HEK293 (cell line): ENCODE results near the gene API5.

Experiments used
- CTCF ChIA-PET: fragments of 350-600 bp; formaldehyde crosslinking; extraction: SDS; loops from one replicate; lab custom pipeline; 2021; ENCODE audit warnings: antibody characterized with exemption; lab: Yijun Ruan, JAX
- POLR2A ChIA-PET: fragments of 300-600 bp; formaldehyde crosslinking; extraction: SDS; loops from one replicate; lab custom pipeline; 2020; ENCODE audit warnings: antibody characterized with exemption, inconsistent platforms; lab: Yijun Ruan, JAX
- H3K27ac ChIP-seq: fragments of 200-500 bp; sonication (Bioruptor generic); 2 replicates; pipeline ENCODE4 v1.5.1; 2014; ENCODE audit warnings: low read depth, low read length, control low read depth, inconsistent platforms; ENCODE audit errors: extremely low read depth
- H3K36me3 ChIP-seq, 2 experiments: fragments of 200-500 bp in 1 of 2; sonication (Bioruptor generic) in 1 of 2; 1 replicate in 1 of 2; 2 replicates in 1 of 2; pipeline ENCODE4 v1.5.1; 2014 to 2017; ENCODE audit warnings: inconsistent platforms in 2 of 2, low read length in 2 of 2; ENCODE audit not compliant: control insufficient read depth in 2 of 2, insufficient read depth in 1 of 2
- H3K4me1 ChIP-seq: fragments of 200-500 bp; sonication (Bioruptor generic); 2 replicates; pipeline ENCODE4 v1.5.1; 2014; ENCODE audit warnings: mild to moderate bottlenecking, low read length, inconsistent platforms; ENCODE audit not compliant: control insufficient read depth, insufficient read depth
- H3K4me3 ChIP-seq: 2 replicates; pipeline ENCODE4 v1.5.1; 2011; ENCODE audit warnings: low read depth, mild to moderate bottlenecking, control low read depth, low read length, moderate library complexity
- H3K9me3 ChIP-seq: fragments of 200-500 bp; sonication (Bioruptor generic); 2 replicates; pipeline ENCODE4 v1.5.1; 2014; ENCODE audit warnings: low read depth, low read length, inconsistent platforms; ENCODE audit not compliant: control insufficient read depth, insufficient read depth
- GFI1B ChIP-seq: fragments of 450-650 bp; formaldehyde crosslinking; IDR thresholded peaks from 2 replicates; pipeline ENCODE4 v1.5.1; 2016; ENCODE audit warnings: missing biosample characterization, missing genetic modification characterization
- GLIS1 ChIP-seq: fragments of 450-650 bp; formaldehyde crosslinking; IDR thresholded peaks from 2 replicates; pipeline ENCODE4 v1.5.1; 2016; ENCODE audit warnings: missing biosample characterization, missing genetic modification characterization
- HOXA7 ChIP-seq: sonication (generic); formaldehyde crosslinking; IDR thresholded peaks from 2 replicates; pipeline ENCODE4 v1.8.1; 2022; ENCODE audit warnings: missing genetic modification reagents, borderline replicate concordance
- HOXC10 ChIP-seq: sonication (generic); formaldehyde crosslinking; IDR thresholded peaks from 2 replicates; pipeline ENCODE4 v1.8.1; 2023; ENCODE audit warnings: mild to moderate bottlenecking, missing genetic modification reagents
- HOXD13 ChIP-seq: sonication (generic); formaldehyde crosslinking; IDR thresholded peaks from 2 replicates; pipeline ENCODE4 v1.8.0; 2022; ENCODE audit warnings: missing genetic modification reagents, borderline replicate concordance
- KLF1 ChIP-seq: fragments of 450-650 bp; formaldehyde crosslinking; IDR thresholded peaks from 2 replicates; pipeline ENCODE4 v1.5.1; 2016; ENCODE audit warnings: missing biosample characterization, missing genetic modification characterization
- RBAK ChIP-seq: fragments of 450-650 bp; formaldehyde crosslinking; IDR thresholded peaks from 2 replicates; pipeline ENCODE4 v1.5.1; 2016; ENCODE audit warnings: missing biosample characterization, missing genetic modification characterization
- SALL2 ChIP-seq: fragments of 450-650 bp; formaldehyde crosslinking; IDR thresholded peaks from 2 replicates; pipeline ENCODE4 v1.5.0; 2017; ENCODE audit warnings: missing biosample characterization, mild to moderate bottlenecking, missing genetic modification characterization, borderline replicate concordance
- SP7 ChIP-seq: fragments of 450-650 bp; formaldehyde crosslinking; IDR thresholded peaks from 2 replicates; pipeline ENCODE4 v1.5.1; 2016; ENCODE audit warnings: missing biosample characterization, missing genetic modification characterization
- ZBTB20 ChIP-seq: fragments of 450-650 bp; formaldehyde crosslinking; IDR thresholded peaks from 2 replicates; pipeline ENCODE4 v1.5.1; 2016; ENCODE audit warnings: missing biosample characterization, missing genetic modification characterization
- ZBTB48 ChIP-seq: fragments of 450-650 bp; formaldehyde crosslinking; IDR thresholded peaks from 2 replicates; pipeline ENCODE4 v1.5.1; 2016; ENCODE audit warnings: missing biosample characterization, missing genetic modification characterization
- ZBTB7A ChIP-seq: fragments of 450-650 bp; formaldehyde crosslinking; IDR thresholded peaks from 2 replicates; pipeline ENCODE4 v1.5.1; 2016; ENCODE audit warnings: low read depth, missing biosample characterization, missing genetic modification characterization
- ZFP37 ChIP-seq: fragments of 450-650 bp; formaldehyde crosslinking; IDR thresholded peaks from 2 replicates; pipeline ENCODE4 v1.5.1; 2016; ENCODE audit warnings: missing biosample characterization, missing genetic modification characterization
- ZIC2 ChIP-seq: fragments of 450-650 bp; formaldehyde crosslinking; IDR thresholded peaks from 2 replicates; pipeline ENCODE4 v1.5.1; 2016; ENCODE audit warnings: missing biosample characterization, missing genetic modification characterization
- ZNF121 ChIP-seq: fragments of 450-650 bp; formaldehyde crosslinking; IDR thresholded peaks from 2 replicates; pipeline ENCODE4 v1.5.1; 2016; ENCODE audit warnings: missing biosample characterization, missing genetic modification characterization
- ZNF211 ChIP-seq: fragments of 450-650 bp; formaldehyde crosslinking; IDR thresholded peaks from 2 replicates; pipeline ENCODE4 v1.5.1; 2016; ENCODE audit warnings: low read depth, missing biosample characterization, missing genetic modification characterization
- ZNF23 ChIP-seq: fragments of 450-650 bp; formaldehyde crosslinking; IDR thresholded peaks from 2 replicates; pipeline ENCODE4 v1.5.1; 2016; ENCODE audit warnings: missing biosample characterization, missing genetic modification characterization, borderline replicate concordance
- ZNF350 ChIP-seq: fragments of 450-650 bp; formaldehyde crosslinking; IDR thresholded peaks from 2 replicates; pipeline ENCODE4 v1.5.0; 2017; ENCODE audit warnings: missing biosample characterization, mild to moderate bottlenecking, missing genetic modification characterization
- ZNF366 ChIP-seq: fragments of 450-650 bp; formaldehyde crosslinking; conservative IDR thresholded peaks from 2 replicates; pipeline ENCODE4 v1.5.1; 2016; ENCODE audit warnings: missing biosample characterization, missing genetic modification characterization
- ZNF423 ChIP-seq: fragments of 450-650 bp; formaldehyde crosslinking; IDR thresholded peaks from 2 replicates; pipeline ENCODE4 v1.5.1; 2016; ENCODE audit warnings: missing biosample characterization, missing genetic modification characterization
- ZNF473 ChIP-seq: fragments of 450-650 bp; formaldehyde crosslinking; IDR thresholded peaks from 2 replicates; pipeline ENCODE4 v1.5.1; 2017; ENCODE audit warnings: missing biosample characterization, missing genetic modification characterization
- ZNF501 ChIP-seq: fragments of 450-650 bp; formaldehyde crosslinking; IDR thresholded peaks from 2 replicates; pipeline ENCODE4 v1.5.1; 2016; ENCODE audit warnings: missing biosample characterization, missing genetic modification characterization
- ZNF596 ChIP-seq: fragments of 450-650 bp; IDR thresholded peaks from 2 replicates; pipeline ENCODE4 v1.5.0; 2018; ENCODE audit warnings: missing biosample characterization, mild to moderate bottlenecking, missing genetic modification characterization, moderate library complexity
- ZNF664 ChIP-seq: fragments of 450-650 bp; formaldehyde crosslinking; IDR thresholded peaks from 2 replicates; pipeline ENCODE4 v1.5.1; 2016; ENCODE audit warnings: missing biosample characterization, missing genetic modification characterization
- ZNF707 ChIP-seq: fragments of 450-650 bp; formaldehyde crosslinking; IDR thresholded peaks from 2 replicates; pipeline ENCODE4 v1.5.1; 2016; ENCODE audit warnings: missing biosample characterization, missing genetic modification characterization
- TF ChIP-seq, protein P1 (sequence below): fragments of 450-650 bp; formaldehyde crosslinking; IDR thresholded peaks from 2 replicates; pipeline ENCODE4 v1.5.1; 2017; ENCODE audit warnings: missing biosample characterization, missing genetic modification characterization
- TF ChIP-seq, protein P2 (sequence below): fragments of 450-650 bp; formaldehyde crosslinking; IDR thresholded peaks from 2 replicates; pipeline ENCODE4 v1.5.1; 2016; ENCODE audit warnings: missing biosample characterization, missing genetic modification characterization, low read depth
- TF ChIP-seq, protein P3 (sequence below): fragments of 450-650 bp; formaldehyde crosslinking; IDR thresholded peaks from 2 replicates; pipeline ENCODE4 v1.5.1; 2016; ENCODE audit warnings: missing biosample characterization, missing genetic modification characterization
- TF ChIP-seq, protein P4 (sequence below): fragments of 450-650 bp; formaldehyde crosslinking; IDR thresholded peaks from 2 replicates; pipeline ENCODE4 v1.5.1; 2016; ENCODE audit warnings: missing biosample characterization, missing genetic modification characterization

The API5 gene

DNA sequence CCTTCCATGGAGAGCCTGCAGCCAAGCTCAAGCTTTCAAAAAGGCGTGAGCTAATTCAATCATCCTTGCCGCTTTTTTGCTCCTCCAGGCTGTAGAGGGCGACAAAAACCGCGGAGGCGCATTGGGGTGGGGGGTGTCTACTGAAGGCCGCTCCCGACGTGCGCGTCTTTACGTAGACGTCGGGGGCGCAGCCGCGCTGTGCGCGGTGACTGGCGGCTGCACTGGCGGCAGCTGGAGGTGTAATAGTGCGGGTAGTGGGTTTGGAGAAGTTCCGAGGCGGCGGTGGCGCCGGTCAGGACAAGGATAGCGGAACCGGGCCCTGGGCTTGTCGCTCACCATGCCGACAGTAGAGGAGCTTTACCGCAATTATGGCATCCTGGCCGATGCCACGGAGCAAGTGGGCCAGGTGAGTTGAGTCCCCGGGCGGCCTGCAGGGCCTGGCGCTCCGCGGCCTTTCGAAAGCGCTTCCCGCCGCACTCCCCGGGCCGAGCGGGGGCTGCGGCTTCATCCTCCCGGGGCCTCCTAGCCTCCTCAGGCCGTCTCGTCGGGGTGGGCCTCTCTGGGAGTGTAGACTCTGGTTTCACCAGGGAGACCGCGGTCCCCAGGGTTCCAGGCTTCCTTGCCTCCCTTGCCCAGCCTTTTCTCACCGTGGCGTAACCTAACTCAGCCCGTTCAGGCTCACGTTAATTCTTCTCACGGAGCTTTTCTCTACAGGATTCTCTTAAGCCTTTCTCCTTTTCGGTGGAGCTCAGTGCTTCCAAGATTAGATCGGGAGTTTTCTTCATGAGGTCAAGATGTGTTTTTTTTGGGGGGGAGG is at the start of gene API5:
Gene API5, plus strand, starts transcription at position 206 of the 817 bp plus-strand sequence. Its CDS starts 132 bp downstream, at position 338.
- peak within 1 kb of the TSS; percentile 85 for H3K27ac ChIP-seq
- TF ChIP-seq ZNF596: no peak
- no peak for TF ChIP-seq ZNF23 (tag by site-specific recombination)
- peak; percentile 90 for TF ChIP-seq ZBTB7A
- TF ChIP-seq ZNF211 (tag by site-specific recombination): no peak
- no peak for TF ChIP-seq ZNF423 (tag by site-specific recombination)
- no peak for TF ChIP-seq HOXA7 (CRISPR knock-in tag)
- peak; percentile 56; the same call in 1 of the 2 replicates for TF ChIP-seq ZBTB20 (tag by site-specific recombination)
- TF ChIP-seq ZNF473: no peak
- TF ChIP-seq GFI1B: no peak
- peak; percentile 59 for TF ChIP-seq SP7 (tag by site-specific recombination)
- 0 out of 2 replicates have a peak, but pooled peaks have one; percentile 18 for TF ChIP-seq GLIS1 (tag by site-specific recombination)
- TF ChIP-seq, protein P1, sequence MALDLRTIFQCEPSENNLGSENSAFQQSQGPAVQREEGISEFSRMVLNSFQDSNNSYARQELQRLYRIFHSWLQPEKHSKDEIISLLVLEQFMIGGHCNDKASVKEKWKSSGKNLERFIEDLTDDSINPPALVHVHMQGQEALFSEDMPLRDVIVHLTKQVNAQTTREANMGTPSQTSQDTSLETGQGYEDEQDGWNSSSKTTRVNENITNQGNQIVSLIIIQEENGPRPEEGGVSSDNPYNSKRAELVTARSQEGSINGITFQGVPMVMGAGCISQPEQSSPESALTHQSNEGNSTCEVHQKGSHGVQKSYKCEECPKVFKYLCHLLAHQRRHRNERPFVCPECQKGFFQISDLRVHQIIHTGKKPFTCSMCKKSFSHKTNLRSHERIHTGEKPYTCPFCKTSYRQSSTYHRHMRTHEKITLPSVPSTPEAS: no peak
- TF ChIP-seq RBAK: no peak
- no peak for TF ChIP-seq ZFP37 (tag by site-specific recombination)
- TF ChIP-seq ZNF664 (tag by site-specific recombination): no peak
- TF ChIP-seq SALL2 (tag by site-specific recombination): no peak
- TF ChIP-seq HOXD13 (CRISPR knock-in tag): no peak
- TF ChIP-seq KLF1: 0 out of 2 replicates have a peak, but pooled peaks have one; percentile 34
- no peak for TF ChIP-seq ZIC2 (tag by site-specific recombination)
- no peak for TF ChIP-seq ZNF121 (tag by site-specific recombination)
- TF ChIP-seq, protein P2, sequence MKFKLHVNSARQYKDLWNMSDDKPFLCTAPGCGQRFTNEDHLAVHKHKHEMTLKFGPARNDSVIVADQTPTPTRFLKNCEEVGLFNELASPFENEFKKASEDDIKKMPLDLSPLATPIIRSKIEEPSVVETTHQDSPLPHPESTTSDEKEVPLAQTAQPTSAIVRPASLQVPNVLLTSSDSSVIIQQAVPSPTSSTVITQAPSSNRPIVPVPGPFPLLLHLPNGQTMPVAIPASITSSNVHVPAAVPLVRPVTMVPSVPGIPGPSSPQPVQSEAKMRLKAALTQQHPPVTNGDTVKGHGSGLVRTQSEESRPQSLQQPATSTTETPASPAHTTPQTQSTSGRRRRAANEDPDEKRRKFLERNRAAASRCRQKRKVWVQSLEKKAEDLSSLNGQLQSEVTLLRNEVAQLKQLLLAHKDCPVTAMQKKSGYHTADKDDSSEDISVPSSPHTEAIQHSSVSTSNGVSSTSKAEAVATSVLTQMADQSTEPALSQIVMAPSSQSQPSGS (tag by site-specific recombination): no peak
- no peak for TF ChIP-seq ZNF707
- TF ChIP-seq ZNF366 (tag by site-specific recombination): 0 out of 2 replicates have a peak, but pooled peaks have one; percentile 4
- TF ChIP-seq ZNF501 (tag by site-specific recombination): peak; percentile 58; the same call in 1 of the 2 replicates
- TF ChIP-seq, protein P3, sequence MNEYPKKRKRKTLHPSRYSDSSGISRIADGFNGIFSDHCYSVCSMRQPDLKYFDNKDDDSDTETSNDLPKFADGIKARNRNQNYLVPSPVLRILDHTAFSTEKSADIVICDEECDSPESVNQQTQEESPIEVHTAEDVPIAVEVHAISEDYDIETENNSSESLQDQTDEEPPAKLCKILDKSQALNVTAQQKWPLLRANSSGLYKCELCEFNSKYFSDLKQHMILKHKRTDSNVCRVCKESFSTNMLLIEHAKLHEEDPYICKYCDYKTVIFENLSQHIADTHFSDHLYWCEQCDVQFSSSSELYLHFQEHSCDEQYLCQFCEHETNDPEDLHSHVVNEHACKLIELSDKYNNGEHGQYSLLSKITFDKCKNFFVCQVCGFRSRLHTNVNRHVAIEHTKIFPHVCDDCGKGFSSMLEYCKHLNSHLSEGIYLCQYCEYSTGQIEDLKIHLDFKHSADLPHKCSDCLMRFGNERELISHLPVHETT (tag by site-specific recombination): no peak; the same call in 1 of the 2 replicates
- TF ChIP-seq HOXC10 (CRISPR knock-in tag): 0 out of 2 replicates have a peak, but pooled peaks have one; percentile 83
- TF ChIP-seq ZBTB48 (tag by site-specific recombination): no peak
- TF ChIP-seq, protein P4, sequence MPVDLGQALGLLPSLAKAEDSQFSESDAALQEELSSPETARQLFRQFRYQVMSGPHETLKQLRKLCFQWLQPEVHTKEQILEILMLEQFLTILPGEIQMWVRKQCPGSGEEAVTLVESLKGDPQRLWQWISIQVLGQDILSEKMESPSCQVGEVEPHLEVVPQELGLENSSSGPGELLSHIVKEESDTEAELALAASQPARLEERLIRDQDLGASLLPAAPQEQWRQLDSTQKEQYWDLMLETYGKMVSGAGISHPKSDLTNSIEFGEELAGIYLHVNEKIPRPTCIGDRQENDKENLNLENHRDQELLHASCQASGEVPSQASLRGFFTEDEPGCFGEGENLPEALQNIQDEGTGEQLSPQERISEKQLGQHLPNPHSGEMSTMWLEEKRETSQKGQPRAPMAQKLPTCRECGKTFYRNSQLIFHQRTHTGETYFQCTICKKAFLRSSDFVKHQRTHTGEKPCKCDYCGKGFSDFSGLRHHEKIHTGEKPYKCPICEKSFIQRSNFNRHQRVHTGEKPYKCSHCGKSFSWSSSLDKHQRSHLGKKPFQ (tag by site-specific recombination): no peak
- no peak for TF ChIP-seq ZNF350

More for the DNA sequence above, at the start of gene API5:
- ChIA-PET CTCF (interaction anchor here (0.5 to 3.7 kb wide), 12 partner anchors 10 to 1435 kb away, joined by 3 to 25 read pairs (median 4); partner anchors contain the start of gene TTC17), POLR2A (interaction anchor here (0.6 to 2.9 kb wide), 7 partner anchors 11 to 81 kb away, joined by 3 to 49 read pairs (median 3); partner anchors contain the start of gene TTC17)
- Histone ChIP-seq H3K4me1 (no peaks in the 10 kb centered on the region), H3K9me3 (no peaks in the 10 kb centered on the region), H3K4me3 (peak within 1 kb of the TSS; percentile 63), H3K36me3 (peaks cover 0 to 5% of the 10 kb centered on the region in 2 experiments; a peak in 1 of 3 replicates)
